Colonic mucosa (tissue), 4 donors: Measurements from ENCODE around the gene SPTBN1. TPM values are rescaled to one million over a fixed set of nuclear protein-coding genes. Genes with fewer than 3 reads are reported as not detected.

ENCODE experiments used
- DNase-seq: peaks from one replicate; pipeline ENCODE4 v3.0.0-alpha.2; 2020
- H3K27ac ChIP-seq: fragments of 200-600 bp; one replicate; pipeline ENCODE4 v1.8.0; 2021
- H3K27me3 ChIP-seq: fragments of 200-600 bp; one replicate; pipeline ENCODE4 v1.8.0; 2021
- H3K36me3 ChIP-seq: fragments of 200-600 bp; one replicate; pipeline ENCODE4 v1.8.0; 2021
- H3K4me1 ChIP-seq: fragments of 200-600 bp; one replicate; pipeline ENCODE4 v1.8.0; 2021; ENCODE audit warnings: mild to moderate bottlenecking
- H3K4me3 ChIP-seq: fragments of 200-600 bp; one replicate; pipeline ENCODE4 v1.8.0; 2021
- H3K9ac ChIP-seq, 2 donors: one replicate each; pipeline ENCODE4 v1.7.0; 2013; ENCODE audit warnings: control low read depth in 2 of 2, low read depth in 2 of 2, low read length in 2 of 2
- H3K9me3 ChIP-seq: fragments of 200-600 bp; one replicate; pipeline ENCODE4 v1.8.0; 2021
- CTCF ChIP-seq: fragments of 200-600 bp; IDR thresholded peaks from one replicate; pipeline ENCODE4 v1.8.0; 2022; ENCODE audit warnings: antibody characterized with exemption, mild to moderate bottlenecking
- intact Hi-C: fragments of 100-400 bp; cut with DNase I; formaldehyde crosslinking; loops from one replicate; pipeline ENCODE4 v1.14.1; 2022
- total RNA-seq, 2 donors: library from RNA; stranded (reverse); fragmentation: NEBNext Ultra II Directional in 1 of 2; extraction: Animal tissue kit (Norgen Biotek cat#: 25700) in 1 of 2; gene quantifications; one replicate each; pipeline ENCODE4 v1.2.1, GENCODE V29; 2021
- donor health status: healthy.
- donor health status: DM: no; HTN: no; CAD: no.
- donor health status: DM: no; HTN: no; CAD: no.

Gene SPTBN1
- total RNA-seq, 2 donors from 2014 or later: 325 to 338 TPM

GRCh38 chr2:54710216-54710615, 254.1 kb downstream of the SPTBN1 start:
- Histone ChIP-seq H3K4me3 (no peak overlapping the region), H3K27ac (no peak overlapping the region), H3K9me3 (no peaks in the 10 kb centered on the region), H3K4me1 (no peaks in the 10 kb centered on the region), H3K27me3 (no peaks in the 10 kb centered on the region), H3K36me3 (no peaks in the 10 kb centered on the region), H3K9ac (no peak overlapping the region)
- intact Hi-C loops: no loop called here
- no peak for DNase-seq
- TF ChIP-seq CTCF: no peak

- no peak for TF ChIP-seq CTCF
- Histone ChIP-seq H3K27ac (no peak overlapping the region), H3K4me3 (no peak overlapping the region), H3K27me3 (no peaks in the 10 kb centered on the region), H3K9me3 (no peaks in the 10 kb centered on the region), H3K4me1 (no peaks in the 10 kb centered on the region), H3K36me3 (no peaks in the 10 kb centered on the region), H3K9ac (no peak overlapping the region)
- no peak for DNase-seq
- intact Hi-C loops: no loop called here
Measured at GRCh38 chr2:54712516-54712915, 256.4 kb downstream of the SPTBN1 start.

DNA sequence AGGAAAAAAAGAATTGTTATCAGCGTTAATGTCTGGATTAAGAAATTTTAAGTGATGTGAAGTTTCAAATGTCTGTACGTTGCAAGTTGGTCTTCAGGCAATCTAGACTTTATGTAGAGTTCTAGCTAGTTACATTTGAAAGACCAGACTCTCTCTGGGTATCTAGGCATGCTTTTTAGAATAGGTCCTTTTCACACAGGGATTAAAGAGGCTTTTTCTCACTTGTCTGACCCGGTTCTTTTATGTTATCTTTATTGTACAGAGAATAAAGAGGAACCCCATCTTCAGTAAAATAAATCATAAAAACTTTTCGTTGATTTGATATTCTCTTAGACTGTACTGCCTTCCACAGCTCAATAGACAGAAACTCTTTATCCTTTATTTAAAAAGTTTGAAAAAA, 258.9 kb downstream of the SPTBN1 start:
- no peaks in the 10 kb centered on the region for H3K9me3 ChIP-seq
- intact Hi-C loops: no loop called here
- no peak for TF ChIP-seq CTCF

DNA sequence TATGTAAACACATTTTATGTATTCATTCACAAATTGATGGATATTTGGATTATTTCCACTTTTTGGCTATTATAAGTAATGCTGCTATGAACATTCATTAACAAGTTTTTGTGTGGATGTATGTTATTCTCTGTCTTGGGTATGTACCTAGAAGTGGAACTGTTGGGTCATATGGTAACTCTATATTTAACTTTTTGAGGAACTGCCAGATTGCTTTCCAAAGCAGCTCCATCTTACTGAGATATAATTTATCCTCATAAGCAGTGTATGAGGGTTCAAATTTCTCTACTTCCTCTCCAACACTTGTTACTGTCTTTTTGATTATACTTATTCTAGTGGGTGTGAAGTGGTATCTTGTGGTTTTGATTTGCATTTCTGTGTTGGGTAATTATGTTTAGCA, 260.2 kb downstream of the SPTBN1 start:
- H3K9ac ChIP-seq: no peak overlapping the region
- H3K4me3 ChIP-seq: no peak overlapping the region
- H3K27ac ChIP-seq: no peak overlapping the region
- no peak for TF ChIP-seq CTCF
- H3K27me3 ChIP-seq: no peaks in the 10 kb centered on the region
- H3K4me1 ChIP-seq: no peaks in the 10 kb centered on the region
- no peak for DNase-seq
- H3K9me3 ChIP-seq: no peaks in the 10 kb centered on the region
- no peaks in the 10 kb centered on the region for H3K36me3 ChIP-seq
- intact Hi-C loops: no loop called here

More for the DNA sequence above, 258.9 kb downstream of the SPTBN1 start:
- Histone ChIP-seq H3K36me3 (no peaks in the 10 kb centered on the region), H3K27me3 (no peaks in the 10 kb centered on the region), H3K4me3 (no peak overlapping the region), H3K4me1 (no peaks in the 10 kb centered on the region), H3K27ac (no peak overlapping the region), H3K9ac (no peak overlapping the region)
- DNase-seq: no peak

DNA sequence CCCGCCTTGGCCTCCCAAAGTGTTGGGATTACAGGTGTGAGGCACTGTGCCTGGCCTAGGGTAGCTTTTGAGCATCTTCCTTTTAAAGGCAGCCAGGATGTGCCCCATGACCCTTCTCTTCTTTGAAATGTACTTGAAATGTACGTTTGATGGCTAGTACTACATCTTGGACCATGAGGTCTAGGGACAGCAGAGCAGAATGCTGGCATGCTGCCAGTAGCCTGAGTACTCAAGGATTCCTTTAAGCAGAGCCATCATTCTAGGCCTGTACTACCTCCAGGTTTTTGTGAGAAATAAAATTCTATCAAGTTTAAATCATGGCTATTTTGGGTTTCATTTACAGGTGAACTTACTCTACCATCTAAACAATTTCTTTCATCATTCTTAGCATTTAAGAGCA, 264.4 kb downstream of the SPTBN1 start:
- DNase-seq: no peak
- Histone ChIP-seq H3K27ac (no peak overlapping the region), H3K36me3 (no peaks in the 10 kb centered on the region), H3K9me3 (no peaks in the 10 kb centered on the region), H3K9ac (no peak overlapping the region), H3K4me3 (no peak overlapping the region), H3K4me1 (no peaks in the 10 kb centered on the region), H3K27me3 (peaks cover 10% of the 10 kb centered on the region)
- intact Hi-C loops: loop anchor here (5.0 kb wide), 1 partner anchor 117 kb away; no protein-coding TSS in a partner anchor
- no peak for TF ChIP-seq CTCF

Other genes with a start within 250 kb of the SPTBN1 start
- not detected for gene TSPYL6, start 200.1 kb upstream of the SPTBN1 start, total RNA-seq